Activated naive CD4-positive, alpha-beta T cell treated with anti-CD3 and anti-CD28 coated beads, Interleukin-2, amount 10 ng/mL, durations not matched to agents 5 hours and 36 hours (primary cell): ENCODE data around the gene ZNF620. TPM values are rescaled to one million over a fixed set of nuclear protein-coding genes. Genes with fewer than 3 reads are reported as not detected.

ENCODE experiments used
- total RNA-seq, 2 experiments: library from RNA; stranded (reverse); gene quantifications; one replicate each; pipeline ENCODE4 v1.2.3, GENCODE V29; 2021

ZNF620 gene
- total RNA-seq, result 1 to 10 TPM; 3.4 to 3.7 TPM

GRCh38 chr3:40505599-40506462, at the start of gene ZNF620:
Gene ZNF620 (plus strand): TSS chr3:40506039. CDS start chr3:40506353, 314 bp downstream.

GRCh38 chr3:40456940-40457823, 48.7 kb upstream of the ZNF620 start, which contains the start of gene RPL14:
Gene RPL14 (plus strand): TSS chr3:40457339. CDS start chr3:40457472, 133 bp downstream.

GRCh38 chr3:40476478-40477470, 29.1 kb upstream of the ZNF620 start, which contains the start of gene ZNF619:
Gene ZNF619 (plus strand): TSS chr3:40477122. CDS start chr3:40477980, 858 bp downstream.

DNA sequence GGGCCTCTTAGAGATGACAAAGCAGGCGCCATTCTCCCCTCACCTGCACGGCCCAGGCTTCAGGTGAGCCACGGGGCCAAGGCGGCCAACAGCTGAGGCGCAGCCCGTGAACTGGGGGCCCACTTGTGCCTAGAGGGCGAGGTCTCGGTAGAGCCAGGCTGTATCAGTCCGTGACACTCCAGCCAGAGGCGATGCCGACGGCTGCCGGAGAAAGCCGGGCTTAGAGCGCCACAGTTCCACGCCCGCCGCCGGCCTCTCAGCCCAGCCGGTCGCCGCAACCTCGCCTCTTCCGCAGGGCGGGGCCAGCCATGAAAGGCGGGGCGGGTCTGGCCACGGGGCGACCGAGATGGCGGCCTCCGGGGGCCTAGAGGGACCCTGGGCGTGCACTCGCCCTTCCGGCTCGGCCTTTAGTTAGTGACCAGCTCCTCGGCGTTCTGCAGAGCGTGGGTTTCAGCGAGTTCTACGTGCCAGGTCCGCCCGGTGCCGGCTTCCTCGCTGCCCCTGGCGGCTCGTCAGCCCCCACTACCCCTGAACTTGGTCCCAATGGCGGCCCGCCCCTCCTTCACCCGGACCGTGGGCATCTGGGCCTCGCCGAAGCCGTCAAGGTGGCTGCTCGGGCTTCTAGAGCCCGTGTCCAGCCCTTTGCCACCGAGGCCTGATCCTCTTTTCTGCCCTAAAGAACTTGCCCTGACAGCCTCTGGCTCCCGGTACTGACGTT, 18.9 kb downstream of the ZNF620 start, which contains the start of gene ZNF621:
ZNF621 (plus strand) TSS at position 393 of the 718 bp plus-strand sequence. CDS start 881 bp downstream, outside the sequence.

Other genes starting within 250 kb of the ZNF620 start
- 10 to 100 TPM; 33.7 to 35.2 TPM for gene EIF1B, start 196.3 kb upstream of the ZNF620 start, total RNA-seq
- gene ENTPD3, start 118.9 kb upstream of the ZNF620 start, total RNA-seq, result not detected
- gene RPL14, start 48.7 kb upstream of the ZNF620 start, total RNA-seq, result 1,000 to 10,000 TPM; 2,933 to 3,041 TPM
- gene ZNF619, start 28.9 kb upstream of the ZNF620 start, total RNA-seq, result 1 to 10 TPM; 9.2 to 9.3 TPM
- 10 to 100 TPM; 22.8 to 24.5 TPM for gene ZNF621, start 18.9 kb downstream of the ZNF620 start, total RNA-seq